Posterior cingulate gyrus (tissue), 11 donors: ENCODE measurements around the gene MEGF6.
A peak's percentile ranks its signal among the peaks of the same experiment; 100 is the strongest.
"Not testable (repeated sequence)": the region's sequence is repeated elsewhere in the genome, so short reads cannot be mapped to it uniquely, and the experiment has no call there.

Source experiments
- DNase-seq, 10 donors: peaks; one replicate each; pipeline versions ENCODE4 v3.0.0 to v3.0.0-alpha.2; 2020 to 2021; ENCODE audit warnings: mixed read lengths in 3 of 10
- intact Hi-C: fragments of 100-400 bp; cut with DNase I; formaldehyde crosslinking; loops from one replicate; pipeline ENCODE4 v1.15.1; 2023

MEGF6 gene

GRCh38 chr1:3580231-3580630, 31.1 kb downstream of the MEGF6 start:
- no peak for DNase-seq
- intact Hi-C loops, result no loop called here

DNA sequence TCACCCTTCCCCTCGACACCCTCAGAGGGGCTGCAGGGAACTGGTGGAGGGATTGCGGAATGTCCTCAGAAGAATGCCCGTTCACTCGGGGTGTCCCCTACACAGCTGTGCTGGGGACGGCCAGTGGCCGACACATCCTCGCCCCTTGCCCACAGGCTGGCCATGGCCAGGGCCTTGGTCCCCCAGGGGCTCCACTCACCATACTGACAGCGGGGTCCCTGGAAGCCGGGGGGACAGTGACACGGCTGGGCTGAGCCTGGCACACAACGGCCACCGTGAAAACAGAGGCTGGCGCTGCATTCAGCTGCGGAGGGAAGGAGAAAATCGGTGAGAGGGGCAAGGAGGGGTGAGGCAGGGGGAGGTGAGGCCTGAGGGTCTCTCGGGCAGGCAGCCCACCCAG, 31.7 kb downstream of the MEGF6 start:
- intact Hi-C loops, result no loop called here
- DNase-seq, result no peak

DNA sequence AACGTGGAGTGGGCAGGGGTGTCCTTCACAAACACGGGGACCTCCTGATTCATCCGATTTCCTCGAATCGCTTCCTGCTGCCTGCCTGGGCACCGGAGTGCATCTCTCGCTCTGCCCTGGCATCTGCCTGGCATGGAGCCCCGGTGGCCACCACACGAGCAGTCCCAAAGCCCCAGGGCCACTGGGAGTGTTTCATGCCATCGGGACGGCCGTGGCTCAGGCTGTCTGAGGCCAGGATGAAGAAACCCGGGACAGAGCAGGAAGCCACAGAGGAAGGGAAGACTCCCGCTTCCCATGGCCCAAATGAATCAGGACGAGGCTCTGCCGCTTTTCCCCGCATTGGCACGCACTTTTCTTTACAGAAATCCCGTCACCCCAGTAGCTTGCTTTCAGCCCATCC, 32.4 kb downstream of the MEGF6 start:
- no peak for DNase-seq
- intact Hi-C loops, result no loop called here

GRCh38 chr1:3578433-3578805, 32.9 kb downstream of the MEGF6 start:
- no peak for DNase-seq
- intact Hi-C loops, result no loop called here

DNA sequence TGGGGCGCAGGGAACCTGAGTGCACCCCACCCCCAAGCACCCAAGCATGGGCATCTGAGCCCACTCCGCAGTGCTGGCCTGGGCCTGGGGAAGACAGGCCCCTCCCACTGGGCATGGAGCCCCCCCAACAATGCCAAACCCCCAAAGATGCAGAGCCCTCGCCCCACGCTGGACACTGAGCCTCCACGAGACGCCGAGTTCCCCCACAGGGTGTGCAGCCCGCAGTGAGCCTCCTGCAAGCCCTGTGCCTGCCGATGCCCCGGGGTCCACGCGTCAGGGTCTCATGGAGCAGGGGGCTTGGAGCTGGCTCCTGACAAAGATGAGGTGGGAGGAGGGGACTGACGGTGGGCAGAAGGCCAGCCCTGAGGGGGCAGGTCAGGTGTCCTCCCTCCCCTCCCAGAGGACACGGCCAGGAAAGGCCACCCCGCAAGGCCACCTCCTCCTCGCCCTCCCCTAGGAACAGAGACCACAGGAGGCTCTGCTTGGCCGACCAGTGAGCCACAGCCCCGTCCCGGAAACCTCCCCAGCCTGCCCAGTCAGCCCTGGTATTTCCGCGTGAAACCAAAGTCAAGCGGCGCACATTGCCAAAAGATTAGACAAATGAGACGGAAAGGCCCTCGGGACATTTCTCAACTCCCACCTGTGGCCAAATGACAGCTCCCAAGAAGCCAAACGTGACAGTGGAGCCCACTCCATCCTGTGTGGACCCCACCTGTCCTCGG, 33.4 kb downstream of the MEGF6 start:
- DNase-seq, result no peak
- intact Hi-C loops, result no loop called here

DNA sequence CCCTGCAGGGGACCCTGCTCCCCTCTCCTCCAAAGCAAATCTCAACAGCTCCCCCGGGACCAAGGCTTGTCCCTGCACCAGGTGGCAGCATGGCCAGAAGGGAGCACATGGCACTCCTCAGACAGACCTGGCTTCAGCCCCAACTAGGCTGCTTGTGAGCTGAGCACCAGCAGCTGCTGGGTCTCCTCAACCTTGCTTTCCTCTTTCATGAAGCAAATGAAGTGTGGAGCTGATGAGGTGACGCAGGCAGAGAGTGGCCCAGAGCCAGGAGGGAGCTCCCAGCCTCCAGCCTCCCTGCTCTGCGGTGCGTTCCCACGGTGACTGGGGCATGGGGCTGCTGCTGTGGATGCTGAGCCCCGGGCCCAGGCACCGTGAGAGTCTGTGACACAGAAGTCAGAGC, 34.0 kb downstream of the MEGF6 start:
- intact Hi-C loops, result no loop called here
- peak in 5 of 10 donors; percentile 21 to 82 (median 39) for DNase-seq

- intact Hi-C loops, result no loop called here
- DNase-seq, result no peak
Measured at GRCh38 chr1:3575993-3576392, 35.3 kb downstream of the MEGF6 start.

GRCh38 chr1:3575515-3575914, 35.8 kb downstream of the MEGF6 start:
- intact Hi-C loops, result not testable (repeated sequence)

GRCh38 chr1:3573500-3573899, 37.8 kb downstream of the MEGF6 start:
- no peak for DNase-seq
- intact Hi-C loops, result no loop called here

More at GRCh38 chr1:3575515-3575914, 35.8 kb downstream of the MEGF6 start:
- not testable (repeated sequence) for DNase-seq

- DNase-seq, intact Hi-C loops: not testable (repeated sequence)
Measured at GRCh38 chr1:3572638-3573037, 38.7 kb downstream of the MEGF6 start.

DNA sequence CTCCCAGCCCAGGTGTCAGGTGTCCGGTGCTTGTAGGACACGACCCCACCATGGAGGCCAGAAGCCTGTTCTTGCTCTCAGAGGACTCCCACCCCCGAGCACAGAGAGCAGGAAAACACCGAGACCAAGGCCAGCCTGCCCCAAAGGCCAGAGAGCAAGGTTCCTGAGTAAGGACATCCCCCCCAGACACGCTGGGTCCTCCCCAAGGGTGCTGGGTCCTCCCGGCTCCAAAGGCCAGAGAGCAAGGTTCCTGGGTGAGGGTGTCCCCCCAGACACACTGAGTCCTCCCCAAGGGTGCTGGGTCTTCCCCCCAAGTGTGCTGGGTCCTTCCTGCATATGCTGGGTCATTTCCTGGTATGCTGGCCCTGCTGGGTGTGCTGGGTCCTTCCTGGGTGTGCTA, 40.0 kb downstream of the MEGF6 start:
- intact Hi-C loops, result loop anchor here (2.0 kb wide), 1 partner anchor 26 kb away; no protein-coding TSS in a partner anchor
- DNase-seq, result no peak

GRCh38 chr1:3570066-3570986, 41.0 kb downstream of the MEGF6 start:
- intact Hi-C loops, result loop anchor here (2.0 kb wide), 1 partner anchor 26 kb away; no protein-coding TSS in a partner anchor
- no peak for DNase-seq

GRCh38 chr1:3569436-3569835, 41.9 kb downstream of the MEGF6 start:
- no peak for DNase-seq
- intact Hi-C loops, result no loop called here

GRCh38 chr1:3568815-3569435, 42.4 kb downstream of the MEGF6 start:
- intact Hi-C loops, result no loop called here
- DNase-seq, result no peak

GRCh38 chr1:3566951-3567804, 44.1 kb downstream of the MEGF6 start:
- DNase-seq, result no peak

DNA sequence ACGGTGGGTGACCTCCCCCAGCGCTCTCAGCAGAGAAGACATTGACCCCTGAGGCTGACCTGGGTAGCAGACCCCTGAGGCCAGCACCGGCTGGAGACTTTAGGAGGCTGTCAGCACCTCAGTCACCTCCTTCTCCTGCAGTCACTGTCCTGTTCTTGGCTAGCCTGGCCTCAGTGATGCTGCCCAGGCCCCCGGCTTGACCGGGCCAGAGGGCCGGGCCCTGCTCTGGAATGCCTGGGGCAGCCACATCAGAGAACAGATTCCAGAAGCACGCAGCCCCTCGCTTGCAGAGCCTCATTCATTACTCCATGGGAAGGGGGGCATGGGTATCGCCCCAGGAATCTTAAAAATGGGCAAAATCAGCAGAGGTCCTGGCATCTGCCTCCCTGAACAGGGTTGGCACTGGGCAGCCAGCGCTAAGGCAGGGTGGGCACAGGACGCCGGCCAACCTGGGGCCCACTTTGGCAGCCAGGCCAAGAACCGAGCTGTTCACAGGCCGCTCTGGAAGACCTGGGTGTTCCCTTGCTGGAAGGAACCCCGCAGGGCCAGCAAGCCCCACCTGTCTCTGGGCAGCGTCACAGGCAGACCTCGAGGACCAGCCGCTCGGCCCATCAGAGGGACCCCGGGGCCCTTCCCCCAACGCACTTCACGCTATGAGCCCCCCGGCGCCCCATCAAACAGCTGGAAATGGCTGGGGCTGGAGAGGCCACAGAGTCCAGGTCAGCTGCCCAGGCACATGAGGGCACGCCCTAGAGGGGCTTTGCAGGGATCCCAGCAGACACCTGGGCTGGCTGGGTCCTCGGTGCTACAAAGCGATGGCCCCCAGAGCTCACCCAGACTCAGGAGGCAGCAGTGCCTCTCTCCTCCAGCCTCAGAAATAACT, 45.1 kb downstream of the MEGF6 start:
- intact Hi-C loops, result no loop called here

More at GRCh38 chr1:3566951-3567804, 44.1 kb downstream of the MEGF6 start:
- intact Hi-C loops, result no loop called here

DNA sequence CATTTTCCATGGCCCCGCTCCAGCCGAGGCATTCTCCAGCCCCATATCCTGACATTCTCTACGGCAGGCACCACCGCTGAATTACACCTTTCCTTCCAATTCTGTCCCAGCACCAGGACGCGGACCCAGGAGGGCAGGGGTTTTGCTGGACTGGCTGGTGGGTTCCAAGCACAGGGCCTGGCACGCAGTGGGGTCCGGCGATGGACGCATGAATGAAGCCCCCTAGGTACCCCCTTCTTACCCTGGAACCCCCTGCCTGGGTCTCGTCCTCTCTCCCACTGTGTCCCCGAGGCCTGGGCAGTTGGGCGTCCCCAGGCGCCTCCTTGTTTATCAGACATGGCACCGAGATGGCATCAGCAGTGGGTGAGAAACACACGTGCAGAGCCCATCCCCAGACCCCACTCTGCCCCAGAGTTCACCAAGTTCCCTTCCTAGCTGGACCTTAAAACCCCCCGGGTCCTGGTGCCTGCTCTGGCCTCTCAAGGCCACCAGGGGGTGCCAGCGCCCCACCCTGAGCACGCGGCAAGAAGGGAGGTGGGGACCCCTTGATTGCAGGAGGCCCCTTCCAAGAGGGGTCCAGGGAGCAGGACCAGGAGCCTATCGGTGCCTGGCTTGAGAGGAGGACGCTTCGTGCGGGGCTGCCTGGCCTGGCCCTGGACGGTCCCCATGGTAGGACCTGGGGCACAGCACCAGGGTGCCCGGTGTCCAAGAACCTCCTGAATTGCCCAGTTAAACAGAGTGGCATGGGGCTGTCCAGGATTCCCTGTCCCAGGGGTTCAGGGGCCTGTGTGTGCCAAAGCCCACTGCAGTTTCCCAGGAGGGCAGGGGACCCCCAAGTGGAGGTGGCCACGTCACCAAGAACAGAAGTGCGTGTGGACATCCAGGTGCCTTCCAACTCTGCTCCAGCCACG, 46.1 kb downstream of the MEGF6 start:
- peak in 4 of 10 donors; percentile 22 to 91 (median 36) for DNase-seq

More for the DNA sequence above, 45.1 kb downstream of the MEGF6 start:
- no peak for DNase-seq

DNA sequence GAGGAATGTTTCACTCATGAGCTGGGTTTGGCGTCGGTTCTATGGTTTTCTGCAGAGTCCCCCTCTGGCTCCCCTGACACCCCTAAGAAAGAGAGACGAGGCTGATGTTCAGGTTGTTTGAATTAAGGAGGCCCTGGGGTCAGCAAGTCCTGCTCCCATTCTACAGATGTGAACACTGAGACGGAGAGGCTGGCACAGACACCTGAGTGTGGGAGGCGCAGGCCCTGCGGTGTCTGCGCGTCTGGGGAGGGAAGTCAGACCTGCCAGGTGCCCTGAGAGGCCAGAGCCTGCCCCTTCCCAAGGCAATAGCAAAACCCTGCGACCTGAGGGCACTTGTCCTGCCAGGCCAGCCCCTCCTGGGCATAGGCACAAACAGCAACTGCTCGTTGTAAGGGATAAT, 47.7 kb downstream of the MEGF6 start:
- intact Hi-C loops, result no loop called here

More for the DNA sequence above, 46.1 kb downstream of the MEGF6 start:
- intact Hi-C loops, result loop anchor here (1.0 kb wide), 1 partner anchor 54 kb away; no protein-coding TSS in a partner anchor

More for the DNA sequence above, 47.7 kb downstream of the MEGF6 start:
- no peak for DNase-seq
